ENCODE data around the gene MRGPRG. TPM values are rescaled to one million over a fixed set of nuclear protein-coding genes. Genes with fewer than 3 reads are reported as not detected.

Gene MRGPRG
- total RNA-seq, 1 donor from 2014 or later = not detected

GRCh38 chr11:3181725-3182461 is 36.7 kb downstream of the MRGPRG start:
- Histone ChIP-seq H3K9me3 (no peaks in the 10 kb centered on the region), H3K4me1 (no peaks in the 10 kb centered on the region), H3K27me3 (no peaks in the 10 kb centered on the region), H3K36me3 (no peaks in the 10 kb centered on the region), H3K27ac (no peak overlapping the region), H3K4me3 (no peak overlapping the region)
- TF ChIP-seq CTCF (IDR thresholded peaks at IDR 0.05) (no peak), POLR2AphosphoS5 (IDR thresholded peaks at IDR 0.05; ENCODE audit: insufficient read depth in 1 of 2, low read depth in 1 of 2) (no peak), POLR2A (IDR thresholded peaks at IDR 0.05) (no peak)
- intact Hi-C loops (cut with DNase I) = no loop called here
- no peak for DNase-seq (ENCODE audit: extremely low spot score in 2 of 2)

- no peak for DNase-seq (ENCODE audit: extremely low spot score in 2 of 2)
- H3K36me3 ChIP-seq = no peaks in the 10 kb centered on the region
- H3K4me1 ChIP-seq = no peaks in the 10 kb centered on the region
- H3K27ac ChIP-seq = no peak overlapping the region
- TF ChIP-seq POLR2A (IDR thresholded peaks at IDR 0.05) = no peak
- no peaks in the 10 kb centered on the region for H3K27me3 ChIP-seq
- H3K9me3 ChIP-seq = peaks cover under 1% of the 10 kb centered on the region
- no peak overlapping the region for H3K4me3 ChIP-seq
- intact Hi-C loops (cut with DNase I) = no loop called here
Measured at GRCh38 chr11:3180869-3181268, 37.7 kb downstream of the MRGPRG start.

- no peaks in the 10 kb centered on the region for H3K4me1 ChIP-seq
- H3K27ac ChIP-seq = no peak overlapping the region
- H3K27me3 ChIP-seq = no peaks in the 10 kb centered on the region
- intact Hi-C loops (cut with DNase I) = no loop called here
- H3K9me3 ChIP-seq = peaks cover 3% of the 10 kb centered on the region
- no peak for DNase-seq (ENCODE audit: extremely low spot score in 2 of 2)
- TF ChIP-seq POLR2A (IDR thresholded peaks at IDR 0.05) (no peak), POLR2AphosphoS5 (IDR thresholded peaks at IDR 0.05; ENCODE audit: insufficient read depth in 1 of 2, low read depth in 1 of 2) (no peak), CTCF (IDR thresholded peaks at IDR 0.05) (no peak)
- H3K4me3 ChIP-seq = no peak overlapping the region
- H3K36me3 ChIP-seq = no peaks in the 10 kb centered on the region
Measured at GRCh38 chr11:3178349-3178748, 40.3 kb downstream of the MRGPRG start.

GRCh38 chr11:3177931-3178330 is 40.7 kb downstream of the MRGPRG start:
- Histone ChIP-seq H3K27ac (no peak overlapping the region), H3K4me3 (no peak overlapping the region), H3K9me3 (peaks cover 3% of the 10 kb centered on the region), H3K36me3 (no peaks in the 10 kb centered on the region), H3K27me3 (no peaks in the 10 kb centered on the region), H3K4me1 (no peaks in the 10 kb centered on the region)
- intact Hi-C loops (cut with DNase I) = no loop called here
- no peak for DNase-seq (ENCODE audit: extremely low spot score in 2 of 2)
- TF ChIP-seq CTCF (IDR thresholded peaks at IDR 0.05) = no peak
- TF ChIP-seq POLR2AphosphoS5 (IDR thresholded peaks at IDR 0.05; ENCODE audit: insufficient read depth in 1 of 2, low read depth in 1 of 2) = no peak
- no peak for TF ChIP-seq POLR2A (IDR thresholded peaks at IDR 0.05)

GRCh38 chr11:3176487-3176886 is 42.1 kb downstream of the MRGPRG start:
- peaks cover 3% of the 10 kb centered on the region for H3K9me3 ChIP-seq
- TF ChIP-seq POLR2A (IDR thresholded peaks at IDR 0.05) (no peak), CTCF (IDR thresholded peaks at IDR 0.05) (no peak), POLR2AphosphoS5 (IDR thresholded peaks at IDR 0.05; ENCODE audit: insufficient read depth in 1 of 2, low read depth in 1 of 2) (no peak)
- DNase-seq (ENCODE audit: extremely low spot score in 2 of 2) = no peak
- intact Hi-C loops (cut with DNase I) = no loop called here
- no peaks in the 10 kb centered on the region for H3K4me1 ChIP-seq
- H3K36me3 ChIP-seq = no peaks in the 10 kb centered on the region
- no peaks in the 10 kb centered on the region for H3K27me3 ChIP-seq
- H3K4me3 ChIP-seq = no peak overlapping the region
- H3K27ac ChIP-seq = no peak overlapping the region

Measured in vagina (tissue), 2 donors.